Type B pancreatic cell (in vitro differentiated cells): ENCODE data around the gene SIK3. TPM values are rescaled to one million over a fixed set of nuclear protein-coding genes. Genes with fewer than 3 reads are reported as not detected.

Experiments used
- DNase-seq: peaks from one replicate; pipeline ENCODE4 v3.0.0; 2021; ENCODE audit warnings: mixed read lengths; ENCODE audit not compliant: unreplicated experiment; ENCODE audit errors: extremely low spot score
- H3K27ac Mint-ChIP-seq: 2 replicates; pipeline ENCODE4 v1.8.0; 2021; ENCODE audit warnings: mild to moderate bottlenecking, mixed read lengths
- H3K27me3 Mint-ChIP-seq: 2 replicates; pipeline ENCODE4 v1.8.0; 2021; ENCODE audit warnings: mixed read lengths
- H3K36me3 Mint-ChIP-seq: 2 replicates; pipeline ENCODE4 v1.8.0; 2021; ENCODE audit warnings: mixed read lengths
- H3K4me1 Mint-ChIP-seq: one replicate; pipeline ENCODE4 v1.8.0; 2021; ENCODE audit warnings: mixed read lengths; ENCODE audit not compliant: unreplicated experiment
- H3K4me3 Mint-ChIP-seq: 2 replicates; pipeline ENCODE4 v1.8.0; 2021; ENCODE audit warnings: mild to moderate bottlenecking, mixed read lengths
- H3K9me3 Mint-ChIP-seq: 2 replicates; pipeline ENCODE4 v1.8.0; 2021; ENCODE audit warnings: mixed read lengths
- total RNA-seq: library from RNA; stranded (reverse); gene quantifications from 2 replicates; pipeline ENCODE4 v1.2.1, GENCODE V29; 2021; ENCODE audit warnings: low replicate concordance
- TF ChIP-seq, protein P1 (sequence below): fragments of 200-600 bp; sonication (generic); conservative IDR thresholded peaks from 2 replicates; pipeline ENCODE4 v1.5.0; 2021; ENCODE audit warnings: antibody characterized with exemption, mild to moderate bottlenecking

The SIK3 gene
- total RNA-seq, 1 donor from 2014 or later, result 39.9 TPM

DNA sequence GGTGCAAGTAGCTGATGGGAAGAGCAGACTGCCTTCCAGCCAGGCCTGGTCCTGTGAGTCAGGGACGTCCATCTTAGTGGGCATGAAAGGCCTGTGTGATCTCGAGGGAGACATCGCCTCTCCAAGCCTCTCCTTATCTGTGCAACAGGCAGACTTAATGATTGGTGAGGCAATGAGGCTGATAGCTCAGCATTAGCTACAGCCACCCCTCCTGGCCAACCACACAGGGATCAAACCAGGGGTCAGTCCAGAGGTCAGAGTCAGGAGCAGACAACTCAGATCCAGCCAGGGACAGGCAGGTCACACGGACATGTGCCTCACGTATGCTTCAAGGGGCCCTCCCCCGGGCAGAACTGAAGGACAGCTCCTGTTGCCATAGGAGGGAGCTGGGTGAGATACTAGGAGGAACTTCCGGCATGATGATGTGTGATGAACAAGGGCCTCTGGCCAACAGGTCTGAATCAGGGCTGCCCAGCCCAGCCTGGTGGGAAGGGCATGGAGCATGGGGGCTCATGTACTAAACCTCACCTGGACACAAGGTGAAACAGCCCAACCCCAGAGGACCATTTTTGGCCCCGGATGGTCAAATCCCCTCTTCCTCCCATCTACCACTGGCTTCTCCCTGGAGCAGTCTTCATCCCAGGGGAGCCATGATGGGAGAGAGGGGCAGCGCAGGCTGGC is 271.3 kb downstream of the SIK3 start:
- TF ChIP-seq, protein P1, sequence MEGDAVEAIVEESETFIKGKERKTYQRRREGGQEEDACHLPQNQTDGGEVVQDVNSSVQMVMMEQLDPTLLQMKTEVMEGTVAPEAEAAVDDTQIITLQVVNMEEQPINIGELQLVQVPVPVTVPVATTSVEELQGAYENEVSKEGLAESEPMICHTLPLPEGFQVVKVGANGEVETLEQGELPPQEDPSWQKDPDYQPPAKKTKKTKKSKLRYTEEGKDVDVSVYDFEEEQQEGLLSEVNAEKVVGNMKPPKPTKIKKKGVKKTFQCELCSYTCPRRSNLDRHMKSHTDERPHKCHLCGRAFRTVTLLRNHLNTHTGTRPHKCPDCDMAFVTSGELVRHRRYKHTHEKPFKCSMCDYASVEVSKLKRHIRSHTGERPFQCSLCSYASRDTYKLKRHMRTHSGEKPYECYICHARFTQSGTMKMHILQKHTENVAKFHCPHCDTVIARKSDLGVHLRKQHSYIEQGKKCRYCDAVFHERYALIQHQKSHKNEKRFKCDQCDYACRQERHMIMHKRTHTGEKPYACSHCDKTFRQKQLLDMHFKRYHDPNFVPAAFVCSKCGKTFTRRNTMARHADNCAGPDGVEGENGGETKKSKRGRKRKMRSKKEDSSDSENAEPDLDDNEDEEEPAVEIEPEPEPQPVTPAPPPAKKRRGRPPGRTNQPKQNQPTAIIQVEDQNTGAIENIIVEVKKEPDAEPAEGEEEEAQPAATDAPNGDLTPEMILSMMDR, result no peak
- Mint-ChIP-seq H3K4me1 (peaks cover 12% of the 10 kb centered on the region), H3K4me3 (no peak overlapping the region), H3K27ac (peak overlapping the region; percentile 10), H3K36me3 (no peaks in the 10 kb centered on the region), H3K9me3 (no peaks in the 10 kb centered on the region), H3K27me3 (no peaks in the 10 kb centered on the region)
- no peak for DNase-seq

GRCh38 chr11:116825854-116826750 is 272.1 kb downstream of the SIK3 start:
- no peaks in the 10 kb centered on the region for H3K27me3 Mint-ChIP-seq
- H3K36me3 Mint-ChIP-seq, result no peaks in the 10 kb centered on the region
- TF ChIP-seq, protein P1, result no peak
- no peak overlapping the region for H3K4me3 Mint-ChIP-seq
- peak overlapping the region; percentile 10 for H3K27ac Mint-ChIP-seq
- no peaks in the 10 kb centered on the region for H3K9me3 Mint-ChIP-seq
- no peak for DNase-seq
- H3K4me1 Mint-ChIP-seq, result peaks cover 12% of the 10 kb centered on the region

DNA sequence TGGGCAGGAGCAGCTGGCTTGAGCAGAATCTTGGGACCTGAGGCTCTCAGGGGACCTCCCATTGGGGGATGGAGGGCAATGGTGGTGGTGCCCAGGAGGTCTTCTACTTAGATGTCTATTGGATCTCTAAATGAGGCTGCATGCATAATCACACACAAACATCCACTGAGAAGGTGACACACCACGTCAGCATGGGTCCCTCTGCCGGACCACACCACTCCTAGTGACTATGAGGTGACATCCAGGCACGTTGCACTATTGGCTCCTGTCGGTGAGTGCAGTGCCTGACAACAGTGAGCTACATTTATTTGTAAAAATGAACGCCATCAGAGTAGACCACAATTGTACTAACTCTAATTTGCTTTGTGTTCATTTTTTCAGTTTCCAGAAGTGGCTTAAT is 272.8 kb downstream of the SIK3 start:
- Mint-ChIP-seq H3K9me3 (no peaks in the 10 kb centered on the region), H3K27me3 (no peaks in the 10 kb centered on the region), H3K4me3 (no peak overlapping the region), H3K36me3 (no peaks in the 10 kb centered on the region), H3K27ac (no peak overlapping the region), H3K4me1 (peaks cover 12% of the 10 kb centered on the region)
- TF ChIP-seq, protein P1, result no peak
- no peak for DNase-seq

DNA sequence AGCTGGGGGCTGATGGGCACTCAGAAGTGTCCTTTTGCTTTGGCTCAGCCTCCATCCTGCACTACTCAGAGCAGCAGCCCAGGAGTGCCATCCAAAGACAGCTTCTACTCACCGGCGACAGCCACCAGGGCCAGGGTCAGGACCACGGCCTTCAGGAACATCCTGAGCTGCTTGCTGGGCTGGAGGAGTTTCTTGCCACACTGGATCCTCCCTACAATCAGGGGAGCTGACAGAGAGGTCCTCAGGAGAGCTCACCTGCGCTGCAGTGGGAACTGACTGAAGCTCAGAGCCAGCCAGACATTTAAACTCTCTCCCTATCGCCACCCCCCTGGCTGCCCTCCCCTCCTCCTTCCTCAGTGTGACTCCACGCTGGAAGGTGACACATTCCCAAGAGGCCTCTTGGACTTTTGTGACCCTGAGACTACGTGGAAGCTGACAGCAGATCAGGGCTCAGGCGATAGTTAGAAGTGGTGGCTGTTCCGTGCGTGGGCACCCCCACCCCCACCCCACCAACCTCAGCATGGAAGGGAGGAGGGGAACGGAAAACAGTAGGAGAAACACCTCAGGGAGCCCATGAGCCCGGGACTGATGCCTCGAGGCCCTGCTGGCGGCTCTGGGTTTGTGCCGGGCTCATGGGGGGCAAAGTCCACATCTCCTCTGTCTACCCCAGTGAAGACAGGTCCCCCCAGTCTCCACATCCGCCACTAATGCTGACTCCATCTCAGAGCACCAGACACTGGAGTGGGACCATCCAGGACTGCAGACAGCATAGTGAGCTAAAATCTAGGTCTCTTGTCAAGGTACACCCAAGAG is 275.0 kb downstream of the SIK3 start, which contains the start of gene APOA4:
TSS of gene APOA4 (minus strand) at position 274 of the 813 bp plus-strand sequence. CDS start at position 161, 113 bp downstream.
- Mint-ChIP-seq H3K4me3 (no peak within 1 kb of the TSS), H3K36me3 (no peaks in the 10 kb centered on the region), H3K9me3 (no peaks in the 10 kb centered on the region), H3K27ac (no peak within 1 kb of the TSS), H3K4me1 (peaks cover 8% of the 10 kb centered on the region), H3K27me3 (no peaks in the 10 kb centered on the region)
- TF ChIP-seq, protein P1, result no peak
- DNase-seq, result no peak

GRCh38 chr11:116822575-116822974 is 275.7 kb downstream of the SIK3 start:
- Mint-ChIP-seq H3K27ac (no peak overlapping the region), H3K36me3 (no peaks in the 10 kb centered on the region), H3K4me1 (peaks cover 6% of the 10 kb centered on the region), H3K27me3 (no peaks in the 10 kb centered on the region), H3K4me3 (no peak overlapping the region), H3K9me3 (no peaks in the 10 kb centered on the region)
- TF ChIP-seq, protein P1, result no peak
- no peak for DNase-seq
